ENCODE results near the gene FAM227A. TPM values are rescaled to one million over a fixed set of nuclear protein-coding genes. Genes with fewer than 3 reads are reported as not detected.

The FAM227A gene
- total and polyA plus RNA-seq, 4 donors: 0.01 to 0.42 (median 0.04) TPM

- TF ChIP-seq REST (IDR thresholded peaks at IDR 0.05) (no peak), JUND (IDR thresholded peaks at IDR 0.05) (no peak), EGR1 (IDR thresholded peaks at IDR 0.05; ENCODE audit: low read depth in 2 of 2) (no peak)
These were observed 44.6 kb downstream of the FAM227A start (continued) for GRCh38 chr22:38611559-38611958.

- WGBS: 96% methylated on average over 5 of the region's 5 CpGs
- Histone ChIP-seq H3K36me3 (ENCODE audit: control insufficient read depth in 4 of 4, insufficient read depth in 3 of 4, low read depth in 1 of 4, low read length in 3 of 4) (no peaks in the 10 kb centered on the region), H3K27ac (ENCODE audit: low read depth in 1 of 2, low read length in 2 of 2) (no peak overlapping the region), H3K9ac (ENCODE audit: low read depth in 1 of 2, low read length in 2 of 2) (no peak overlapping the region), H3K4me1 (ENCODE audit: control insufficient read depth in 4 of 4, insufficient read depth in 4 of 4, low read length in 3 of 4) (peaks cover 0 to 15% (median 6%) of the 10 kb centered on the region in 4 donors), H3K27me3 (ENCODE audit: control insufficient read depth in 4 of 4, insufficient read depth in 4 of 4, low read length in 3 of 4) (no peaks in the 10 kb centered on the region), H3K4me3 (ENCODE audit: low read depth in 1 of 3, low read length in 3 of 3) (no peak overlapping the region), H3K9me3 (ENCODE audit: control insufficient read depth in 4 of 4, low read length in 3 of 4) (no peaks in the 10 kb centered on the region)
- DNase-seq (ENCODE audit: low spot score): no peak
- TF ChIP-seq RAD21 (IDR thresholded peaks at IDR 0.05): no peak
- no peak for TF ChIP-seq SP1 (IDR thresholded peaks at IDR 0.05)
- no peak for TF ChIP-seq NR2F2 (IDR thresholded peaks at IDR 0.05)
- no peak for TF ChIP-seq FOXA2 (IDR thresholded peaks at IDR 0.05)
- TF ChIP-seq FOXA1 (IDR thresholded peaks at IDR 0.05): no peak
- TF ChIP-seq TAF1 (conservative IDR thresholded peaks at IDR 0.05): no peak
- TF ChIP-seq GABPA (IDR thresholded peaks at IDR 0.05 in 1 of 2, conservative IDR thresholded peaks at IDR 0.05 in 1 of 2): no peak
- TF ChIP-seq JUND (IDR thresholded peaks at IDR 0.05): no peak
- no peak for TF ChIP-seq ZBTB33 (IDR thresholded peaks at IDR 0.05)
- no peak for TF ChIP-seq REST (IDR thresholded peaks at IDR 0.05)
- TF ChIP-seq RXRA (IDR thresholded peaks at IDR 0.05): no peak
- TF ChIP-seq MAX (IDR thresholded peaks at IDR 0.05): no peak
- no peak for TF ChIP-seq HNF4G (IDR thresholded peaks at IDR 0.05)
These were observed 46.0 kb downstream of the FAM227A start for GRCh38 chr22:38610234-38610633.

Measured in liver (tissue), 9 donors.